GM18873 (cell line): ENCODE data around the gene JAML.

Experiments used
- ATAC-seq: cut with Tn5 transposase; IDR thresholded peaks from one replicate; pipeline ENCODE4 v1.9.1; 2021; ENCODE audit warnings: mild to moderate bottlenecking, moderate library complexity, moderate number of reproducible peaks; ENCODE audit not compliant: unreplicated experiment, low FRiP score

JAML gene

GRCh38 chr11:118217575-118217974 is 7.2 kb downstream of the JAML start:
- no peak for ATAC-seq

GRCh38 chr11:118216621-118217481 is 8.0 kb downstream of the JAML start:
- no peak for ATAC-seq

- ATAC-seq, result no peak
Observed at GRCh38 chr11:118215765-118216164, 9.0 kb downstream of the JAML start.

GRCh38 chr11:118215262-118215661 is 9.5 kb downstream of the JAML start:
- ATAC-seq, result no peak

DNA sequence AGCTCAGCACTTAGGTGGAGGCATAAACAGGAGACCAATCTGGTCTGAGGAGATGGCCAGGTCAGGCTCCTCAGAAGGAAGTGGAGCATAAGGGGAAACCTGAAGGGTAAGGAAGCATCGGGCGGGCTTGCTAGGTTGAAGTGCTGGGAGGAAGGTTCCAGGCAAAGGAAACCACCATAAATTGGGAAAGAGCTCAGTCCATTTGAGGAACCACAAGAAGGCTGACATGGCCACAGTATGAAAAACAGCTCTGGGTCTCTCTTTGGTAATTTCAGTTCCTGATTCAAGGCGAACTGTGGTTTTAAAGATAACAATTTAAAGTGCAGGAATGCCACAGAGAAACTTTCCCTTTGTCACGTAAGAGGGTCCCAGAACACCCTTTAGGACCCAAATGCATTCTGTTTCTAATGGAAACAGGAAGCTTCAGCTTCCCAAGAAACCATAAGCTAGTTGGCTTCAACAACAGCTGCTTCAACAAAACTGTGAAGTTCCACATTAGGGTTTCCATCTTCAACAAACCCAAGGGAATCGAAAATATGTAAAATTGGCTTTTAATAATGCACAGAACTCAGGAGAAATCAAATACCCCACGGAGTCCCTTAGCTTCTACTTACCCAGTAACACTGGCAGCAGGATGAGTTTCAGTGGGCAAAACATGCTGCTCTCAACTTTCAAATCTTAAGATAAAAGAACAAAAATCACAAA is 10.4 kb downstream of the JAML start:
- no peak for ATAC-seq

- no peak for ATAC-seq
Observed at GRCh38 chr11:118213781-118214180, 11.0 kb downstream of the JAML start.

GRCh38 chr11:118213201-118213600 is 11.6 kb downstream of the JAML start:
- ATAC-seq, result no peak

DNA sequence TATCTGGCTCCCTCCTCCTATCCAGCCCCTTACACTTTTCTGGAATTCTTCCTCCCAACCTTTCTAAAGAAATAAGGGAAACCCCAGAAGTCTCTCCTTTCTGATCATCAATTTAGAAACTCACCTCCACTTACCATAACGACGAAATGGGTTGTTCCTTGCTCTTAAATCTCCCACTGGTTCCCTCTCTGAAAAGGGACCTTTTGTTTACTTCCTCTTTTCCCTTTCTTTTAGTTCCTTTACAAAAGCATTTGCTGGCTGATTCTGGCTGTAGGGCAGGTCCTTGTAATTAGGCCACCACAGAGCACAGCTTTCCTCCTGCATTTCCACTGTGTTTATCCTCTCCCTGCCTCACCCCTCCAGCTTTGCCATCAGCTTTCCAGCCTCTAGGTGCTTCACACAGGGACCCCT is 12.0 kb downstream of the JAML start:
- no peak for ATAC-seq

GRCh38 chr11:118212131-118212725 is 12.6 kb downstream of the JAML start:
- ATAC-seq, result no peak

GRCh38 chr11:118211006-118211405 is 13.8 kb downstream of the JAML start:
- no peak for ATAC-seq

- ATAC-seq, result no peak
Observed at GRCh38 chr11:118210323-118210722, 14.5 kb downstream of the JAML start.

DNA sequence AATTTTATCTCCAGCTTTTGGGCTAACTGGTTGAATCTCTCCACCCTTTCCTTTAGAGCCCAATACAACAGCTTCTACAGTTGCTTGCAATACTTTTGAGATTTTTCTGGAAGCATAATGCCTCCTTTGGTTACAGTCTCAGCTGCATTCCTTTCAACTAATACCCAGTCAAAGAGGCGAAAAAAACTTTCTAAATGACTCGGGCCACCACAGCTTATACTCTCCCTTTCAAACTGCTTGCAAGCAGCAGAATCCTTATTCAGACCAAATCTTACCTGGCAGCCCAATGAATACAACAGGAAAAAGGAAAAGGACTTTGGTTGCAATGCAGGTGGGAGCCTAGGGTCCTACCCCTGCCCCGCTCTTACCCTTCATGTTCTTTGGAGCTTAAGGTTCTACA is 15.8 kb downstream of the JAML start:
- ATAC-seq, result no peak

DNA sequence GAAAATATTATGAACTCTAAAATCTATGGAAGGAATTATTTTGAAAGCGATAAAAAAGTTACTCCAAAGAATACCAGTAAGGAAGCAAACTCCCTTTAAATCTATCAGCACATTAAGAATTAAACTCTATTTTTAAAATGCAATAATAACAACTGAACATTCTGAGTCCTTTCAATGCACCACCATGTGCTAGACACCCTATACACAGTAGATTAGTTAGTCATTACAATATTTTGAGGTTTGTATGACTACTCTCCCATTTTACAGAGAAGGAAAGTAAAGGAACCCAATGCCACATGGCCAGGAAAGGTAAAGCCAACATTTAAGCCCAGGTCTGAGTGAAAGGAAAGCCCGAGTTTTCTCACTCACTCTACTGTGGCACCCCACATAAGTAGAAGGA is 17.7 kb downstream of the JAML start:
- ATAC-seq, result no peak

DNA sequence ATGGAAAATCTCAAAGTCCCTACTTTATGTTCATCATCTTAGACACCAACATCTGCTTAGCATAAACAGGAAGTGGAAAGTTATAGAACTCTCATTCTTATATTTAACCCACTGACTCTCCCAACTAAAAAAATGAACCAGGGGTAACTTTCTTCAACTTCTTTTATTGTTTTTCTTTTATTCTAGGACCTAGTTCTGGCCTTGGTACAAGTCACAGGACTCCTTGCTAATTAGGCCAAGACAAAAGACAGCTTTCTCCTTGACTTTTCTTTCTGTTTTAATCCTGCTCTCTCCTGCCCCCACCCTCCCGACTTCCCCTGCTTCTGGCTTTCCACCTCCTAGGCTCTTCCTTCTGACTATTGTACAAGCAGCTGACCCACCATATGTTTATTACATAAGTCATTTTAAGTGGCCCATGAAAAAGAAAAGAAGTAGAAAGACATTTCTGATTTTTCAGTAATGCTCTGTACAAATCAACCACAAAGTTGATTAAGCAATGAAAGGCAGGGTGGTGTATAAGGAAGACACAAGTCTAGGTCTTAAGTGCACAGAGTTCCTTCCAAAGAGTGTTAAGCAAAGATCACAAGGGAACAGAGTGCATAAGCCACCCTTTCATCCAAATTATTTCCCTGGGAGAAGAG is 18.3 kb downstream of the JAML start:
- ATAC-seq, result no peak

- ATAC-seq, result no peak
Observed at GRCh38 chr11:118205606-118206378, 19.0 kb downstream of the JAML start.

DNA sequence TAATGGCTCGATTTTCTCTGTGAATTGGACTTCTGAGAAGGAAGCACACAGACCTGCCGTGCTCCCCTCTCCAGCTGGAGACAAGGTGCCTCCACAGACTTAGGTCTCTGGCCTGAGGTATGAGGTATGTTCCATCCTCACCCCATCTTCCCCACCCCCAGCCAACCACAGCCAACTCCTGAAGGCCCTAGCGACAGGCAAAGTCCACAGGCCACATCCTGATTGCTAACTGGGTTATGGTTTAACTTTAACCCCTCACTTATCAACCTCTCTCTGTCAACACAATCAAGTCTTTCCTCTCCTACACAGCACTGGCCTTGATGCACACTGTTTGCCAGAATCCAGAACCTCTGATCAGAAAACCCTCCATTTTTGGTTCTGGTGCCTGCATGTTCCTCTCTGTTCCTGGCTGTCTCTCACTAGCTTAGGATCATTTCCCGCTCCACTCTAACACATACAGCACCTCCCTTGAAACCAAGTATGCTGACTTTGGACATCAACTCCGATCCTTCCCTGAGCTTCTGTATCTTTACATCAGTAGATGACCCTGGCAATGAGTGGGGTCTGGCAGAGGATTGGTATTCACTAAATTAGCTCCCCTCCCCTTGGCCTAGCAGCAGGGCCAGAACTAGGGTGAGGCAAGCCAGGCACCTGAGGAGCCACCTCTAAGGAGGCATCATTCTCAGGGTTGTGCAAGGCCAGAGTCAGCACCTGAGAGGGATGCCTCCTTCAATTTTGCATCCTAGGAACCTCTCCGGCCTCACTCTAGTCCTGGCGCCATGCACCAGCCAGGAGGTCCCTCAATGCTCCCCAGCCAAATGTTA is 22.0 kb downstream of the JAML start:
- no peak for ATAC-seq

DNA sequence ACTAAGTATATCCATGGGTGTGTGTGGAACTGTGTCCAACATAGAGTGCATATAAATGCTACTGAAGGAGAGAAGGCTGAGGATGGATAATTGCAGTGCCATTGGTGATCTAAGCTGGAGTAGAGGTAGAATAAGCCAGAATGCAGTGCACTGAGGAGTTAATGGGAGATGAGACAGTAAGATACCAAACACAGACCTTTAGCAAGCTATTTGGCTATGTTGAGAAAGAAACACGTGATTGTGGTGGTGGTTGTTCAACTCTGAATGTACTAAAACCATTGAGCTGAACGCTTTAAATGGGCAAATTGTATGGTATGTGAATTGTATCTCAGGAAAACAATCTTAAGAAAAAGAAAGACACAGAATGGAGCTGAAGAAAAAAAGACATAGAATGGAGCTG is 22.8 kb downstream of the JAML start:
- ATAC-seq, result no peak

DNA sequence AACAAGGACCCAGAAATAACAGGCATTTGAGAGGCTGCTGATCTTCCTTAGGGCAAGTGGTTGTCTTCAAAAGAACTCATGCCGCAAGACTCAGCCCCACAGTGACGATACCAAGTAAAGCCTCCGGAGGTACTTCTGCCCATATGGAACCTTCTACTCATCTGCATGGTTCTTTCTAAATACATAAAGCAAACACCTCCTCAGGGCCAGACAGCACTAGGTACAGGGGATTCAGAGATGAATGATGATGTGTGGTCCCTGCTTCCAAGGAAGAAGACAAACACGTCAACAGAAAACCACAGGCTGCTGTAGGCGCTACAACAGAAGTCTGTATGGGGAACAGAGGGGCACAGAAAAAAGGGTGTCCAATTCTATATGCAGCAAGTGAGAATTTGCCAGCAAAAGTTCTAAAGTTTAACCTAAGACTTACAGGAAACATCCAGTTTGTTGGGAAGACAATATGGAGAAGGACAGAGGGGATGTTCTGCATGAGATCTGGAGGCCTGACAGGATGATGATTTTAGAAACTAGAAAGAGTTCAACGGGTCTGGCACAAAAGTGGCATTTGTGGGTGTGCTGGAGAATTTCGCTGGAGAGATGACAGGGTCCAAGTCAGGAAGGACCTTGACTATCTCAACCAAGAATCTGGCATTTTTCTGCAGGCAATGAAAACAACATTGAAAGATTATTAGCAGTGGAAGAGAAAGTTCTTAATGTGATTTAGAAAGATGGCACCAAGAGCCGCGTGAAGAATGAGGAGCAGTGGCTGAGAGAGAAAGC is 23.7 kb downstream of the JAML start:
- ATAC-seq, result no peak

- ATAC-seq, result no peak
Observed at GRCh38 chr11:118200497-118200896, 24.3 kb downstream of the JAML start.
